GM21447 (cell line): Measurements from ENCODE around the gene RMRP.
"Not testable (repeated sequence)": the region's sequence is repeated elsewhere in the genome, so short reads cannot be mapped to it uniquely, and the experiment has no call there.

ENCODE experiments used
- ATAC-seq: cut with Tn5 transposase; IDR thresholded peaks from one replicate; pipeline ENCODE4 v1.9.1; 2021; ENCODE audit not compliant: unreplicated experiment

The RMRP gene

DNA sequence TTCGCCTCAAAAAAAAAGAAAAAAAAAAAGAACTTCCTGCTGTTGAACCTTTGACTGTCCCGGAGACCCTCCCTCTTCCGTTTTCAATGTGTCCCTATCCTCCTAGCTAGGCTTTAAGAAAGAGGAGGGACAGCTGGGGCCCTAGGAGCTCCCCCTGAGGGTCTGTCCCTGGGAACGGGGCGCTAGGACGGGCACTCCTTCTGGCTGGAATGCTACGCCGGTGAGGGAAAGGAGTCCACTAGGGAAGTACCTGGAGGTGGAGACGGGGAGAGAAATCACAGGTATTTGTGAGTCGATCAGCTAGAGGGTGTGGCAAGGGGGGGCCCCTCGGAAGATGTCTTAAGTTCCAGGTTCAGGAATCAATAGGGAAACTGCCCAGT, 11.7 kb downstream of the RMRP start:
- ATAC-seq, result no peak

DNA sequence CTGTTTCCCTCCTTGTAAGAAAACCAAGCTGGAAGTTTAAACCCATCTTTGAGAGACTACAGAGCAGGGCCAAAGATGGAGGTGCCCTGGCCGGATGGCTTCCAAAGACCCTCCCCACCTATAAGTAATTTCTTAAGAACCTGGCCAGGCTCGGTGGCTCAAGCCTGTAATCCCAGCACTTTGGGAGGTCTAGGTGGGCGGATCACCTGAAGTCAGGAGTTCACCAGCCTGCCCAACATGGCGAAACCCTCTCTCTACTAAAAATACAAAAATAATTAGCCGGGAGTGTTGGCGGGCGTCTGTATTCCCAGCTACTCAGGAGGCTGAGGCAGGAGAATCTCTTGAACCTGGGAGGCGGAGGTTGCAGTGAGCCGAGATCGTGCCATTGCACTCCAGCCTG, 12.1 kb downstream of the RMRP start:
- not testable (repeated sequence) for ATAC-seq

DNA sequence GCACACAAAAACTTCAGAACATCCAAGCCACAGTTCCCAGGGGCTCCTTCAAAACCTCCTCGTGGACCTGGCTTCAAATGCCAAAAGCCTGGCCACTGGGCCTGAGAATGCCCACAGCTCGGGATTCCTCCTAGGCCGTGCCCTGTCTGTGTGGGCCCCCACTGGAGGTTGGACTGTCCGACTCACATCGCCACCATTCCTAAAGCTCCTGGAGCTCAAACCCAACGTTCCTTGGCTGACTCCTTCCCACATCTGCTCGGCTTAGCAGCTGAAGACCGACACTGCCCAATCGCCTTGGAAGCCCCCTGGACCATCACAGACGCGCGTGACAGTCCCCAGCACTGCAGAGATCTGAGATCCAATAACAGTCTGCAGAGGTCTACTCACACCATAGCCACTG, 14.8 kb downstream of the RMRP start:
- no peak for ATAC-seq

DNA sequence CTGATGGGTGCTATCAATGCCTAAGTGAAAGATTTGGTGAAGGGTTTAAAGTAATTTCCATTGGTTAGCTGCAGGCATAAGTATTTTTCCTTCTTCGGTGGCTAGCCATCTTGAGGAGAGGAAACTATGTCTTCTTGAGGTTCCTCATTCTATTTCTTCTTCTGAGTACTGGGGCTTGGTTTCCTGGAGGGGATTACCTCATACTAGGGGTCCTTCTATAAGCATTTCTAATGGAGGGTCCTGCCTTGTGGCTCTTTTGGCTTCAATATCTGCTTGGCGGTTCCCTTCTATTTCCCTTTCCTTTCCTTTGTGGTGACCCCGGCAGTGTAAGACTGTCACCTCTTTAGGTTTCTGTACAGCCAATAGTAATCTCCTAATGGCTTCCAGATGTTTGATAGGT, 16.3 kb downstream of the RMRP start:
- ATAC-seq, result not testable (repeated sequence)

DNA sequence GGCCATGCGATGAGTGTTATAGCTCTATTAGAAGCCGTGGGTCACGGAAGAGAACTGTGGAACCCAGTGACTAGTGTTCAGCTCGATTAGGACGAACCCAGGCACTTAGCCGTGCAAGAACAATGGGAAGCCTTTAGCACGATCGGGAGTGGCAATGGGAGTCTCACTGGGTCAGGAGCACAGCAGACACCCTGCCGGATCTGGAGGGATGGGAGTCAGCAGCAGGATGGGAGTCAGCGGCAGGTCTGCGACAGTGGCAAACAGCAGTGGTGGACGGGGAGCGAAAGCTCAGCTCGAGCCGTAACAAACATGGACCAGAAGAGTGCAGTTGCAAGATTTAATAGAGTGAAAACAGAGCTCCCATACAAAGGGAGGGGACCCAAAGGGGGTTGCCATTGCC, 17.4 kb downstream of the RMRP start:
- ATAC-seq, result not testable (repeated sequence)

DNA sequence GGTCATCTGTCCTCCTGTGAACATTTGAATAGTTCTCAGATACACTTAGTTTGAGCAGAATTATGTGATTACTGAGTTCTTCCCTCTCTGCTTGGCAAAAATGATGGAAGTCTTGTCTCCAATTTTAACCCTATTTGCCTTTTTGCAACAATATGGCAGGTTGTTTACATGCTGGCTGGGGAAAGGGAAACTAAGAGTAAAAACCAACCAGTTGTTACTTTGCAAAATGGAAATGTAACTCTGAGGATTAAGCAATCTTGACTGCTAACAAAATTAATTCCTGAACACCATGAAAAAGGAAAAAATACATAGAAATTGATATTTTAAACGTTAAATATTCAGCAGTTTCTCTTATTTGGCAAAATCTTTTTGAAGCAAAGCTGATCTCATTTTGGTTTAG, 18.2 kb downstream of the RMRP start:
- ATAC-seq, result no peak

DNA sequence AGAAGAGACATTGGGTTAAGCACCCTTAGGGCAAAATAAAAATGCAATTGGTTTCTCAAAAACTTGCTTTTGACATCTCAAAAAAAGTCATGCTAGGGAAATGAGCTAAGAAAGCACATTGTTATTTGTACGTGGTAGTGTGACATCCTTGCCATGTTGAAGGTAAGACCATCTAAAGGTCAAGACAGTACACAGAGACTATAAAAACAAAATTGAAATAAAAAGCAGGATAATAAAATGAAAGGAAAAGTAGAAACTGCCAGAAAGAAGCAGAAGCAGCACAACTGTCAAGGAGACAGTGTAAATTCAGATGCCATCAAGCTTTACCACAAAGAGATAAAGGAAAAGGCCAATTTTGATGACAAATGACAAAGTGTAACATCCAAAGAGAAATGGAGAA, 18.6 kb downstream of the RMRP start:
- ATAC-seq, result not testable (repeated sequence)

DNA sequence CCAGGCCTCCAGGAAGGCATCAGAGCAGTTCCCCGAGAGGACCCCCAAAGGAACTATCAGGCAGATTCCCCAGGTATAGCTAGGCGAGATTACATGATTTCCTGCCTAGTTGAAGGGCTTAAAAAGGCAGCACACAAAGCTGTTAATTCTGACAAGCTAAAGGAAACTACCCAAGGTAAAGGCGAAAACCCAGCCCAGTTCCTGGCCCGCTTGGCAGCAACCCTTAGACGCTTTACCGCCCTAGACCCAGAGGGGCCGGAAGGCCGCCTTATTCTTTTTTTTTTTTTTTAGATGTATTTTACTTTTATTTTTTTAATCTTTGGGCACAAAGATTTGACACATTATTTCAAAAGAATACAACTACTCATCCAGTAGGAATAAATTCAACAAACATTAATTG, 19.1 kb downstream of the RMRP start:
- not testable (repeated sequence) for ATAC-seq

DNA sequence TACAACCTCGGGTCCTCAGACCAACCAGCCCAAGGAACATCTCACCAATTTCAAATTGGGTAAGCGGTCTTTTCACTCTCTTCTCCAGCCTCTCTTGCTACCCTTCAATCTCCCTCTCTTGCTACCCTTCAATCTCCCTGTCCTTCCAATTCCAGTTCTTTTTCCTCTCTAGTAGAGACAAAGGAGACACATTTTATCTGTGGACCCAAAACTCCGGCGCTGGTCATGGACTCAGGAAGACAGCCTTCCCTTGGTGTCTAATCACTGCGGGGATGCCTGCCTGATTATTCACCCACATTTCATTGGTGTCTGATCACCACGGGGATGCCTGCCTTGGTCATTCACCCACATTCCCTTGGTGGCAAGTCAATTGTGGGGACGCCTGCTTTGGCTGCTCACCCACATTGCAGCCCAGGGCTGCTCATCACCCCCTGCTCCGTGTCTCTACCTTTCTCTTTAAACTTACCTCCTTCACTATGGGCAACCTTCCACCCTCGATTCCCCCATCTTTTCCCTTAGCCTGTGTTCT, 20.3 kb downstream of the RMRP start:
- not testable (repeated sequence) for ATAC-seq

DNA sequence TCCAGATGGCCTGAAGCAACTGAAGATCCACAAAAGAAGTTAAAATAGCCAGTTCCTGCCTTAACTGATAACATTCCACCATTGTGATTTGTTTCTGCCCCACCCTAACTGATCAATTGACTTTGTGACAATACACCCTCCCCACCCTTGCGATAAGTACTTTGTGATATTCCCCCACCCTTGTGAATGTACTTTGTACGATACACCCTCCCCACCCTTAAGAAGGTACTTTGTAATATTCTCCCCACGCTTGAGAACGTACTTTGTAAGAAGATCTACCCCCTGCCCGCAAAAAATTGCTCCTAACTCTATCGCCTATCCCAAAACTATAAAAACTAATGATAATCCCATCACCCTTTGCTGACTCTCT, 21.0 kb downstream of the RMRP start:
- not testable (repeated sequence) for ATAC-seq

DNA sequence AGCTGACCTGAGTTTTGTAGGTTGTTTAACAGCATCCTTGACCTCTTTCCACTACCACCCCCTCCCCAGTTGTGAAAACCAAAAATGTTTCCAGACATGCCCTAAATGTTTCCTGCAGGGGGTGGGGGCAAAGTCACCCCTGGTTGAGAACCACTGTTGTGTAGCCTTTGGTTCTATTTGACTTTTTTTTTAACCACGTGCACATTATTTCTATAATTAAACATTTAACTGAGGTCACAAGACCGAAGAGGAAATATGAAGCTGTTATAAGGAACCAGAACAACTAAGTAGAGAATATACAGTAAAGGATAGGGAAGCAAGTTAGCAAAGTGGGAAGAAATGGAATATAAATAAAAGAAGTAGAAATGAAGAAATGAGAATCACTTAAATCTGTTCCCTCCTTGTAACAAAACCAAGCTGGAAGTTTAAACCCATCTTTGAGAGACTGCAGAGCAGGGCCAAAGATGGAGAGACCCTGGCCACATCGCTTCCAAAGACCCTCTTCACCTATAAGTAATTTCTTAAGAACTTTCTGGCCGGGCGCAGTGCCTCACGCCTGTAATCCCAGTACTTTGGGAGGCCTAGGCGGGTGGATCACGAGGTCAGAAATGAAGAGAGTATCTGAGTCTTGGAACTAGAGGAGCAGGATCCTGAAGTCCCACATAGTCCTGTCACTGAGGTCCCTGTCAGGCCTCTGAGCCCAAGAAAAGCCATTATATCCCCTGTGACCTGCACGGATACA, 21.5 kb downstream of the RMRP start:
- ATAC-seq, result no peak

DNA sequence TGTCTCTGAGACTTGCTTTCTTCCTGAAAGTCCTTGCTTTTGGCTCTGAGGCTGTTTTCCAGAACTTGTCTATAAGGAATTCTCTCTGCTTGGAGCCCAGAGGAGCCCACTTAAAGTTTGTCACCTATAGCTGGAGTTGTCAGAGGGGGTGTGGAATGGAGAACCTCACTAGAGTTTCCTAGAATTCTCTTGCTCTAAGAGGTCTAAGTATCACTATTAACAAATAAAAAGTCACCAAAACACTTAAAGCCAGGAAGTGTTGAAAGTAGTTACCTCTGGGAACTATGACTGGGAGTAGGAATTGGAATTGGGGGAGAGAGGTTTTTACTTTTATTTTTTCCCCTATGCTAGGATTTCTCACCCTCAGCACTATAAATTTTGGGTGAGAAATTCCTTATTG, 22.1 kb downstream of the RMRP start:
- ATAC-seq, result no peak

DNA sequence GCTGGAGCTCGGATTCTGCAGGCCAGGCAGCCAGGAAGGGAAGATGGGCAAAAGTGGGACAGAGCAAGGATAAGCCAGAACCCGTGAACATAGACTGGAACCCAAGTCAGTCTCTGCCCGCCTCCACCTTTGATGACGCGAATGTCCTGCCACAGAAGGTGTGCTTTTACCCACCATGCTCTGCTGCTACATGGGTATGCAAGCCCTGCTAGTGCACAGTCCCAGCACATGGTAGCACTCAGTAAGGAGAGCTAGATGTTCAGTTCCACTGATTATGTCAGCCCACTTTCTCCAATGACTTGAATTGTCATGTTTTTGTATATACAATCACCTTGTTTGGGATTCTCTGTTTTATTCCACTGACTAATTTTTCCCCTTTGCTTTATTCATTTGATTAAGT, 28.2 kb downstream of the RMRP start:
- ATAC-seq, result no peak

DNA sequence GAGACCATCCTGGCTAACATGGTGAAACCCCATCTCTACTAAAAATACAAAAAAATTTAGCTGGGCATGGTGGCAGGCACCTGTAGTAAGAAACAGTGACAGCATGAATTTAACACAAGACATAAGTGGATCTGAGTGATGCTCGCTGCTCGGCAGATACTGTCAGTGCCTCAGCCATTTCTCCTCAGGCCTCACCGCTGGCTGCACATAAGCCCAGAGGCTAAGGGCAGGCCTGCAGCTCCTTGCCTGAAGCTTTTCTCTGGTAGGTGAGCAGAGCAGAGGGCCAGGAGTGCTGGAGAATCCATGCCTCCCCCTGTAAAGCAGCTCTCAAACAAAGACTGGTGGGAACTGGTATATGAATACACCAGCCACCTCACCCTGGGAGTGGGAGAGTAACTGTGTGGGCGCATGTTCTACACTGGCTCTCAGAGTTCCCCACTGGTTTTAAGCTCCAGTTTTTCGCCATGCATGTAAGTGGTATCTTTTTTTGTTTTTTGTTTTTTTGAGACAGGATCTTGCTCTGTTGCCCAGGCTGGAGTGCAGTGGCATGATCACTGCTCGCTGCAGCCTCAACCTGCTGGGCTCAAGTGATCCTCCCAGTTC, 29.3 kb downstream of the RMRP start:
- ATAC-seq, result no peak

DNA sequence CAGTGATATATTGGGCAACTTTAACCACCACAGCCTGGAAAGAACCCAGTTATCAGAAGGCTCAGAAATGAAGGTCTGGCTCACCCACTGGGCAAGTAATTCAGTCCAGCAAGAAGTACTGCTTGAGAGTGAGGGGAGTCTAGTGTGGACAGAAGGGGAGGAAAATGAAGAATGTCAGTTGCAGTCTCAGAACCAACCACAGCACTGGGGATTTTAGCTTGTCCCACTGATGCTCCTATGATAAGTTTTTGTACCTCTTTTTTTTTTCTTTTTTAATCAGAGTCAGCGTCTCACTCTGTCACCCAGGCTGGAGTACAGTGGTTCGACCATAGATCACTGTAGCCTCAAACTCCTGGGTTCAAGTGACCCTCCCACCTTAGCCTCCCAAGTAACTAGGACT, 30.2 kb downstream of the RMRP start:
- no peak for ATAC-seq

DNA sequence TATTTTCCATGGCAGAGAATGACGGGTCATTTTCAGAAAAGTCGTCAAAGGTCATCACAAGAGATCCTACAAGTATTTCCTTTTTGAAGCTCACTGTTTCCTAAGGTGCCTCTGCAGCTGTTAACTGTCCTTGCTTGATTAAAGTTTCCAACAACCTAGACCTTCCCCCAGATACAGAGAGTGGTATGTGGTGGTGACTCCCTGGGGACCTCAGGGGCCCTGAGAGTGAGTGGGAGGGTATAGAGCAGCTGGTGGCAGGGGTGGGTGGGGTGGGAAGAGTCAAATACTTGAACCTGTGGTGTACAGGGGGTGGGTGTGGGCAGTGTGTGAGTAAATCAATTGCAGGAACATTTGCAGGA, 38.0 kb downstream of the RMRP start:
- ATAC-seq, result peak; percentile 49

DNA sequence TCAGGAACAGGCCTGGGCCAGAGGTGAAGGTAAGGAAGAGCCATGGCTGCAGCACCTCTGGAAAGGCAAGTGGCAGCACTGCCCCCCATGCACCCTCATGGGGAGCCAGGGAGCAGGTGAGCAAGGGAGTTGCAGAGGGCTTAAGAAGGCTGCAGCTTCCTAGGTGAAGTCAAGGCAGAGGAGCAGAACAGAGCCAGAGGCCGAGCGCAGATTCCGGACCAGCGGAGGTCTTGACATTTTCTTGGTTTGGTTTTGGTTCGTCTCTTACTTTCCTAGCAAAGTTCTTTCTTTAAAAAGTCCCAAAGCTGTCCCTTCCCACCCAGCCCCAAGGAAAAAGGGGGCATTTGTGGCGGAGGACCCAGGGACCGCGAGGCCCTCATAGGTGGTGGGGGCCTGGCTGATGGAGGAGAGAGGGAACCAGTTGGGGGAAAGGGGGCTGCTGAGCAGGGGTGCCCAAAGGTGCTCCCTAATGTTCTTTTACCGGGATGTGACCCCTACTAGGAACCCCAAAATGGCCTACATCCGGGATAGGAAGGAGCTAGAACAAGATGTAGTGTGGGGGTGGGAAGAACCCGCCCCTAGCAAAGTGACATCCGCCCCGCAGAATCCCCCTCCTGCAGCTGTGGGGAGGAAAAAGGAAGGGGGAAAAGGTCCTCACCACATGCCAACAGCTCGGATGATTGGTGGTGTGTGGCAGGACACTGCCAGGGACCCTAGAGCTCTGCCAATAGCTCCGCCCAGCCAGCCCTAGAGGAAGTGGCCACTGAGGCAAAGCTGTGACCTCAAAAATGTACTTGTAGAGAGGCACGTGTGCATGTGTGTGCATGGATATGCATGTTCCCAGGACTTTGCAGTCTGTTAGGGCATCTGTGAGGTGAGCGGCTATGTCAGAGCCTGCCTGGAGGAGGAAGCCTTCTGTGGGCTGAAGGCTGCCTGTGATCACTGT, 38.7 kb downstream of the RMRP start:
- ATAC-seq, result peak; percentile 58

DNA sequence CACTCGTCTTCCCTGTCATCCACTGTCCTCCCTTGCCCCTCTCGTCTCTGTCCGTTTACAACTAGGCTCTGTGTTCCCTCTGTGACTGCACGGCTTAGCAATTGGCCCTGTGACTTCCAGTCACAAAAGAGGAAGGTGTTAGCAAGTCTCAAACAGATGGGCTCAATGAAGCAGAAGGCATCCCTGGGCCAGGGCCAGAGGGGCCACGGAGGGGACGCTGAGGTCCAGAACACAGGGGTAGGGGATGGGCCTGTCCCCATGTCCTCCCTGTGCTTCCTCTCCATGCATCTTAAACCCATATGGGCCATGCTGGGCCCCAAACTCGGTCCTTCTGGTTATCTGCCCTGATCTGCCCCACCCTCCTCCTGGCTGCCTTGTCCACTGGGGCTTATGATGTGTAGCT, 39.5 kb downstream of the RMRP start, which contains the start of gene CD72:
Gene CD72 (minus strand): TSS at position 89 of the 403 bp plus-strand sequence. CDS start 110 bp downstream, outside the sequence.
- no peak for ATAC-seq

DNA sequence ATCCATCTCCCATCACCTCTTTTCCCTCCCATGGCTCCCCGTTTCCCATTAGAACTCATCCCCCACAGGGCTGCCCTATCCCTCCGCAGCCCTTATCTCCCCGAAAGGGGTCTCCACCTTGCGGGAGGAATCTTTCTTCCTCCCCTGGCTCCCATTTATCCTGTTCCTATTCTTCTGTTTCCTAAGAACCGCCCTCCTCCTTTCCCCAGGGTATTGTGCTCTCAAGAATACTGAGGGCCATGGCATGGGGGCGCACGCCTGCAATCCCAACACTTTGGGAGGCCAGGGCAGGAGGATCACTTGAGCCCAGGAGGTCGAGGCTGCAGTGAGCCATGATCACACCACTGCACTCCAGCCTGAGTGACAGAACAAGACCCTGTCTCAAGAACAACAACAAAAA, 40.3 kb downstream of the RMRP start:
- ATAC-seq, result no peak

DNA sequence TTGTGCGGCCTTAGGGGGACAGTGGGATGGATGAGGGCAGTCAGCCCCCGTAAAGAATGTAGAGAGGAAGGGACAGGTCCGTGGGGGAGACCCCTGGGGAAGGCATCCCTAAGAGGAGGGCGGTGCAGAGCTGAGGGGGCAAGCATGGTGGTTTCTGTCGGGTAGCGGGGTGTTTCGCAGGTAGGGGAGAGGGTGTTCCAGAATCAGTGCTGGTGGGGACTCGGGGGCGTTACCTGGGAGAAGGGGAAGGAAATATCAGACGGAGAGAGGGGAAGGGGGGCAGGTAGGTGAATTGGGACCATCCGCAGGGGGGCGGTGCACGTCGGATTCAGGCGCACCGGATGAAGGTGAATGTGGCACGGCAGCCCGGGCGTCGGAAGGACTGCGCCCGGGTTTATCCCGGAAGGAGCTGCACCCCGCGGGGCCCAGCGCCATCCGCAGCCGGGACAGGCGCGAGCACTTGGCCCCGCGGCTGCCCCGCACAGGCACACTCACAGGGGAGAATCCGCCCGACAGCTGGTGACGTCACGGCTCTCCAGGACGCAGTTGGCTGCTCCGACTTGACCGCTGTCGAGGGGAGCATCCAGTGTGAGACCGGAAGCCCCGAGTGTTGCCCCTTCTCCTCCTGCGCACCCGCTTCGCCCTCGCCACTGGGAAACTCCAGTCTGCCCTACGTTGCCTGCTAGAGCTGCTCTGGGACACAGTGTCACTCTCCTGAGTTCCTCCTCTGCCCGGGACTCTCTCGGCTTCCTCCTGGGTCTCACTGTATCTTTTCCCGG, 40.9 kb downstream of the RMRP start:
- ATAC-seq, result peak; percentile 34
